Uterus (tissue), 4 donors: Measurements from ENCODE around the gene DNASE1. TPM values are rescaled to one million over a fixed set of nuclear protein-coding genes. Genes with fewer than 3 reads are reported as not detected.

Experiments used
- DNase-seq, 2 donors: peaks; one replicate each; pipeline ENCODE4 v3.0.0-alpha.2; 2019 to 2020
- H3K27ac ChIP-seq, 2 donors: fragments of 200-600 bp; sonication (generic); 1 replicate in 1 of 2; 2 replicates in 1 of 2; pipeline ENCODE4 v1.5.1; 2016 to 2018
- H3K27me3 ChIP-seq, 2 donors: fragments of 200-600 bp; sonication (generic); one replicate each; pipeline ENCODE4 v1.5.1; 2018 to 2019; ENCODE audit warnings: control low read depth in 1 of 2
- H3K36me3 ChIP-seq, 2 donors: fragments of 200-600 bp; sonication (generic); one replicate each; pipeline ENCODE4 v1.5.1; 2019; ENCODE audit warnings: control low read depth in 1 of 2
- H3K4me1 ChIP-seq, 2 donors: fragments of 200-600 bp; sonication (generic); one replicate each; pipeline ENCODE4 v1.5.1; 2018 to 2019; ENCODE audit warnings: control low read depth in 1 of 2
- H3K4me3 ChIP-seq, 2 donors: fragments of 200-600 bp; sonication (generic); 1 replicate in 1 of 2; 2 replicates in 1 of 2; pipeline ENCODE4 v1.5.1; 2018 to 2019; ENCODE audit warnings: mild to moderate bottlenecking in 1 of 2
- H3K9me3 ChIP-seq, 2 donors: fragments of 200-600 bp; sonication (generic); one replicate each; pipeline ENCODE4 v1.5.1; 2019; ENCODE audit warnings: control low read depth in 1 of 2
- CTCF ChIP-seq, 4 experiments: fragments of 200-600 bp in 2 of 4; fragments of 450-650 bp in 2 of 4; sonication (generic) in 2 of 4; IDR thresholded peaks; one replicate each; pipeline ENCODE4 v1.5.1; 2016 to 2019; ENCODE audit warnings: antibody characterized with exemption in 4 of 4, mild to moderate bottlenecking in 2 of 4, moderate library complexity in 1 of 4
- POLR2A ChIP-seq, 2 donors: fragments of 450-650 bp; IDR thresholded peaks; one replicate each; pipeline ENCODE4 v1.6.1; 2016; ENCODE audit warnings: antibody characterized with exemption in 2 of 2, mild to moderate bottlenecking in 1 of 2, moderate library complexity in 1 of 2
- intact Hi-C: fragments of 100-400 bp; cut with DNase I; formaldehyde crosslinking; loops from one replicate; pipeline ENCODE4 v1.15.1; 2023; ENCODE audit warnings: low total_unique reads
- total RNA-seq, 4 donors: library from RNA; depleted of rRNA in 3 of 4; stranded (reverse); fragments of >200 nt in 3 of 4; gene quantifications; one replicate each; pipeline versions ENCODE4 v1.1.0 to v1.2.4, GENCODE V29; 2014 to 2023
- donor health status: DM: yes; HTN: yes; CAD: no.

DNASE1 gene
- total RNA-seq, 4 donors from 2014 or later, result 3.2 to 34.3 (median 13.8) TPM

- H3K27me3 ChIP-seq, result no peaks in the 10 kb centered on the region
- TF ChIP-seq CTCF (IDR thresholded peaks at IDR 0.05), result no peak
- no peak for TF ChIP-seq POLR2A (IDR thresholded peaks at IDR 0.05)
- no peaks in the 10 kb centered on the region for H3K36me3 ChIP-seq
- no peak overlapping the region for H3K4me3 ChIP-seq
- DNase-seq, result no peak
- intact Hi-C loops, result no loop called here
- H3K27ac ChIP-seq, result no peak overlapping the region
- no peaks in the 10 kb centered on the region for H3K4me1 ChIP-seq
- no peaks in the 10 kb centered on the region for H3K9me3 ChIP-seq
These were observed 35.7 kb upstream of the DNASE1 start for GRCh38 chr16:3618769-3619141.

- intact Hi-C loops, result no loop called here
- Histone ChIP-seq H3K9me3 (no peaks in the 10 kb centered on the region), H3K27ac (no peak overlapping the region), H3K36me3 (no peaks in the 10 kb centered on the region), H3K4me1 (no peaks in the 10 kb centered on the region), H3K27me3 (no peaks in the 10 kb centered on the region), H3K4me3 (no peak overlapping the region)
- TF ChIP-seq POLR2A (IDR thresholded peaks at IDR 0.05) (no peak), CTCF (IDR thresholded peaks at IDR 0.05) (no peak)
- DNase-seq, result no peak
These were observed 30.8 kb upstream of the DNASE1 start for GRCh38 chr16:3623642-3624041.

- H3K27me3 ChIP-seq, result no peaks in the 10 kb centered on the region
- no peak overlapping the region for H3K4me3 ChIP-seq
- TF ChIP-seq POLR2A (IDR thresholded peaks at IDR 0.05) (no peak), CTCF (IDR thresholded peaks at IDR 0.05) (no peak)
- no peaks in the 10 kb centered on the region for H3K36me3 ChIP-seq
- no peaks in the 10 kb centered on the region for H3K9me3 ChIP-seq
- no peaks in the 10 kb centered on the region for H3K4me1 ChIP-seq
- H3K27ac ChIP-seq, result no peak overlapping the region
- intact Hi-C loops, result no loop called here
- DNase-seq, result no peak
These were observed 29.2 kb upstream of the DNASE1 start for GRCh38 chr16:3625331-3625730.

GRCh38 chr16:3625911-3626732 is 28.4 kb upstream of the DNASE1 start:
- TF ChIP-seq CTCF (IDR thresholded peaks at IDR 0.05) (no peak), POLR2A (IDR thresholded peaks at IDR 0.05) (no peak)
- intact Hi-C loops, result no loop called here
- H3K27ac ChIP-seq, result no peak overlapping the region
- H3K27me3 ChIP-seq, result no peaks in the 10 kb centered on the region
- no peaks in the 10 kb centered on the region for H3K36me3 ChIP-seq
- H3K4me1 ChIP-seq, result no peaks in the 10 kb centered on the region
- no peaks in the 10 kb centered on the region for H3K9me3 ChIP-seq
- DNase-seq, result no peak
- H3K4me3 ChIP-seq, result no peak overlapping the region

GRCh38 chr16:3637371-3637923 is 17.0 kb upstream of the DNASE1 start:
- no peaks in the 10 kb centered on the region for H3K27me3 ChIP-seq
- DNase-seq, result no peak
- intact Hi-C loops, result no loop called here

More at GRCh38 chr16:3637371-3637923, 17.0 kb upstream of the DNASE1 start:
- no peaks in the 10 kb centered on the region for H3K4me1 ChIP-seq
- no peaks in the 10 kb centered on the region for H3K9me3 ChIP-seq
- TF ChIP-seq CTCF (IDR thresholded peaks at IDR 0.05) (no peak), POLR2A (IDR thresholded peaks at IDR 0.05) (no peak)
- no peaks in the 10 kb centered on the region for H3K36me3 ChIP-seq
- no peak overlapping the region for H3K4me3 ChIP-seq
- no peak overlapping the region for H3K27ac ChIP-seq
